Epithelial cell of esophagus (primary cell): Measurements from ENCODE around the gene CEP192.

Experiments
- DNase-seq: peaks from one replicate; pipeline ENCODE4 v3.0.0; 2010; ENCODE audit warnings: low read depth
- H3K4me3 ChIP-seq: 2 replicates; pipeline ENCODE4 v1.5.1; 2011; ENCODE audit warnings: mild to moderate bottlenecking, low read length, control low read depth
- CTCF ChIP-seq: IDR thresholded peaks from 2 replicates; pipeline ENCODE4 v1.5.1; 2011; ENCODE audit warnings: low read depth, mild to moderate bottlenecking, low read length, control low read depth, inconsistent platforms; ENCODE audit not compliant: insufficient read depth; ENCODE audit errors: missing control alignments

The CEP192 gene

GRCh38 chr18:13138420-13139139 lies 147.4 kb downstream of the CEP192 start:
- no peak for DNase-seq
- H3K4me3 ChIP-seq, result no peak overlapping the region
- no peak for TF ChIP-seq CTCF

- TF ChIP-seq CTCF, result no peak
- no peak overlapping the region for H3K4me3 ChIP-seq
- DNase-seq, result no peak
Measured at GRCh38 chr18:13139885-13140450, 148.8 kb downstream of the CEP192 start.

- no peak for TF ChIP-seq CTCF
- DNase-seq, result peak; percentile 18
Measured at GRCh38 chr18:13141209-13141608, 150.0 kb downstream of the CEP192 start.

GRCh38 chr18:13145636-13146190 lies 154.6 kb downstream of the CEP192 start:
- TF ChIP-seq CTCF, result no peak
- DNase-seq, result no peak
- no peak overlapping the region for H3K4me3 ChIP-seq

More at GRCh38 chr18:13141209-13141608, 150.0 kb downstream of the CEP192 start:
- no peak overlapping the region for H3K4me3 ChIP-seq

GRCh38 chr18:13147130-13147529 lies 156.0 kb downstream of the CEP192 start:
- no peak for DNase-seq
- no peak for TF ChIP-seq CTCF
- H3K4me3 ChIP-seq, result no peak overlapping the region

- no peak for DNase-seq
- H3K4me3 ChIP-seq, result no peak overlapping the region
- no peak for TF ChIP-seq CTCF
Measured at GRCh38 chr18:13151656-13152055, 160.5 kb downstream of the CEP192 start.
